GM18511 (cell line): Measurements from ENCODE around the gene MYL5.
"Not testable (repeated sequence)": the region's sequence is repeated elsewhere in the genome, so short reads cannot be mapped to it uniquely, and the experiment has no call there.

Experiments used
- ATAC-seq: cut with Tn5 transposase; IDR thresholded peaks from one replicate; pipeline ENCODE4 v1.9.1; 2021; ENCODE audit warnings: mild to moderate bottlenecking, moderate library complexity; ENCODE audit not compliant: unreplicated experiment

Gene MYL5

GRCh38 chr4:683982-684622 is 9.8 kb downstream of the MYL5 start:
- no peak for ATAC-seq

- ATAC-seq = no peak
Measured at GRCh38 chr4:684623-685327, 10.4 kb downstream of the MYL5 start.

- ATAC-seq = no peak
Measured at GRCh38 chr4:685679-686412, 11.5 kb downstream of the MYL5 start.

GRCh38 chr4:686413-687040 is 12.2 kb downstream of the MYL5 start:
- no peak for ATAC-seq

- no peak for ATAC-seq
Measured at GRCh38 chr4:687048-687970, 13.0 kb downstream of the MYL5 start.

GRCh38 chr4:687971-688853 is 13.9 kb downstream of the MYL5 start:
- ATAC-seq = no peak

- ATAC-seq = no peak
Measured at GRCh38 chr4:688854-689681, 14.7 kb downstream of the MYL5 start, which contains the start of gene SLC49A3. SLC49A3 (minus strand) TSS chr4:689151; CDS start chr4:689127, 24 bp downstream.

- ATAC-seq = no peak
Measured at GRCh38 chr4:689723-690122, 15.4 kb downstream of the MYL5 start.

- no peak for ATAC-seq
Measured at GRCh38 chr4:692771-693554, 18.6 kb downstream of the MYL5 start.

GRCh38 chr4:694341-694940 is 20.1 kb downstream of the MYL5 start:
- ATAC-seq = not testable (repeated sequence)

- ATAC-seq = no peak
Measured at GRCh38 chr4:699816-700580, 25.7 kb downstream of the MYL5 start.

GRCh38 chr4:700587-701264 is 26.4 kb downstream of the MYL5 start:
- ATAC-seq = no peak

- ATAC-seq = no peak
Measured at GRCh38 chr4:702618-703048, 28.3 kb downstream of the MYL5 start.

- no peak for ATAC-seq
Measured at GRCh38 chr4:703336-704197, 29.2 kb downstream of the MYL5 start.
